IMR-90 (cell line): ENCODE results near the gene TOMM40. TPM values are rescaled to one million over a fixed set of nuclear protein-coding genes. Genes with fewer than 3 reads are reported as not detected.

Experiments
- ATAC-seq: fragments of 200-7000 bp; cut with Tn5 transposase; 2 replicates; pipeline ENCODE4 v1.9.1; 2020; ENCODE audit warnings: low read depth, mild to moderate bottlenecking, moderate library complexity
- BruUV-seq: library from RNA; stranded (reverse); fragments of 400-500 nt; replicated peaks from 2 replicates; lab custom pipeline; 2021; lab: Mats Ljungman, UMichigan
- CTCF ChIA-PET: fragments of 300-600 bp; formaldehyde crosslinking; extraction: SDS; loops from one replicate; lab custom pipeline; 2021; ENCODE audit warnings: antibody characterized with exemption; lab: Yijun Ruan, JAX
- POLR2A ChIA-PET: fragments of 300-600 bp; sonication (Branson Sonifier 250); formaldehyde crosslinking; loops from one replicate; lab custom pipeline; 2022; ENCODE audit warnings: antibody characterized with exemption; ENCODE audit not compliant: unreplicated experiment; lab: Charles Lee
- DNase-seq: peaks from one replicate; pipeline ENCODE4 v3.0.0; 2013
- H2AFZ ChIP-seq: replicated peaks from 2 replicates; pipeline ENCODE3; 2013; ENCODE audit warnings: low read length, mild to moderate bottlenecking; ENCODE audit not compliant: poor library complexity
- H2AK5ac ChIP-seq: 2 replicates; pipeline ENCODE4 v1.6.1; 2013; ENCODE audit warnings: low read depth, low read length, inconsistent platforms
- H2AK9ac ChIP-seq: replicated peaks from 2 replicates; pipeline ENCODE3; 2013; ENCODE audit warnings: mild to moderate bottlenecking, low read depth, low read length, moderate library complexity; ENCODE audit not compliant: poor library complexity
- H2BK120ac ChIP-seq: 2 replicates; pipeline ENCODE4 v1.6.1; 2013; ENCODE audit warnings: low read depth, low read length, inconsistent platforms
- H2BK15ac ChIP-seq: 3 replicates; pipeline ENCODE4 v1.6.1; 2013; ENCODE audit warnings: low read depth, low read length, inconsistent platforms
- H2BK20ac ChIP-seq: 2 replicates; pipeline ENCODE4 v1.6.1; 2013; ENCODE audit warnings: low read depth, mild to moderate bottlenecking, inconsistent platforms, low read length, moderate library complexity
- H2BK5ac ChIP-seq: 2 replicates; pipeline ENCODE4 v1.6.1; 2013; ENCODE audit warnings: mild to moderate bottlenecking, low read depth, low read length, inconsistent platforms; ENCODE audit not compliant: poor library complexity, severe bottlenecking
- H3K14ac ChIP-seq: replicated peaks from 2 replicates; pipeline ENCODE4 v1.6.1; 2013; ENCODE audit warnings: low read depth, low read length, inconsistent platforms
- H3K18ac ChIP-seq: 2 replicates; pipeline ENCODE4 v1.6.1; 2013; ENCODE audit warnings: low read depth, low read length, control low read depth
- H3K23ac ChIP-seq: 2 replicates; pipeline ENCODE4 v1.6.1; 2013; ENCODE audit warnings: low read depth, low read length, inconsistent platforms
- H3K27ac ChIP-seq: 2 replicates; pipeline ENCODE4 v1.5.1; 2013; ENCODE audit warnings: mild to moderate bottlenecking, control low read depth, low read length; ENCODE audit not compliant: insufficient read depth
- H3K27me3 ChIP-seq: 2 replicates; pipeline ENCODE4 v1.6.1; 2013; ENCODE audit warnings: low read length; ENCODE audit not compliant: control insufficient read depth, insufficient read depth
- H3K36me3 ChIP-seq: 2 replicates; pipeline ENCODE4 v1.6.1; 2013; ENCODE audit warnings: low read length, mixed read lengths; ENCODE audit not compliant: control insufficient read depth, insufficient read depth
- H3K4ac ChIP-seq: 2 replicates; pipeline ENCODE4 v1.6.1; 2013; ENCODE audit warnings: low read depth, low read length, inconsistent platforms
- H3K4me1 ChIP-seq: 2 replicates; pipeline ENCODE4 v1.6.1; 2013; ENCODE audit warnings: low read length, mixed read lengths; ENCODE audit not compliant: control insufficient read depth, insufficient read depth
- H3K4me2 ChIP-seq: 2 replicates; pipeline ENCODE4 v1.6.1; 2013; ENCODE audit warnings: low read depth, mild to moderate bottlenecking, control low read depth, low read length, moderate library complexity
- H3K4me3 ChIP-seq: 2 replicates; pipeline ENCODE4 v1.5.1; 2013; ENCODE audit warnings: low read depth, mild to moderate bottlenecking, control low read depth, low read length, moderate library complexity; ENCODE audit not compliant: insufficient read depth
- H3K56ac ChIP-seq: 2 replicates; pipeline ENCODE4 v1.6.1; 2013; ENCODE audit warnings: low read length, inconsistent platforms; ENCODE audit not compliant: insufficient read depth; ENCODE audit errors: extremely low read depth
- H3K79me1 ChIP-seq, 2 experiments: 2 replicates each; pipeline ENCODE4 v1.6.1; 2013; ENCODE audit warnings: low read length in 2 of 2, inconsistent platforms in 1 of 2, low read depth in 1 of 2
- H3K9ac ChIP-seq: 2 replicates; pipeline ENCODE4 v1.6.1; 2013; ENCODE audit warnings: low read depth, low read length, control low read depth
- H3K9me1 ChIP-seq: 2 replicates; pipeline ENCODE4 v1.6.1; 2013; ENCODE audit warnings: low read length, inconsistent platforms; ENCODE audit not compliant: insufficient read depth
- H3K9me3 ChIP-seq: 2 replicates; pipeline ENCODE4 v1.6.1; 2013; ENCODE audit warnings: low read length; ENCODE audit not compliant: control insufficient read depth, insufficient read depth
- H4K20me1 ChIP-seq: 2 replicates; pipeline ENCODE4 v1.6.1; 2013; ENCODE audit warnings: low read length, inconsistent platforms; ENCODE audit not compliant: insufficient read depth
- H4K5ac ChIP-seq: 2 replicates; pipeline ENCODE4 v1.6.1; 2013; ENCODE audit warnings: mild to moderate bottlenecking, low read depth, low read length, control low read depth
- H4K8ac ChIP-seq, 2 experiments: 2 replicates each; pipeline ENCODE4 v1.6.1; 2013; ENCODE audit warnings: low read depth in 2 of 2, low read length in 2 of 2, control low read depth in 1 of 2, inconsistent platforms in 1 of 2
- H4K91ac ChIP-seq: 2 replicates; pipeline ENCODE4 v1.6.1; 2013; ENCODE audit warnings: low read depth, low read length, inconsistent platforms; ENCODE audit not compliant: insufficient read depth
- BHLHE40 ChIP-seq: fragments of 150-350 bp; IDR thresholded peaks from 2 replicates; pipeline ENCODE4 v1.6.1; 2016; ENCODE audit warnings: mild to moderate bottlenecking, low read depth, low read length
- CEBPB ChIP-seq: IDR thresholded peaks from 2 replicates; pipeline ENCODE4 v1.6.1; 2012; ENCODE audit warnings: low read depth, low read length, improper control_type of control experiment
- CHD1 ChIP-seq: IDR thresholded peaks from 2 replicates; pipeline ENCODE4 v1.6.1; 2012; ENCODE audit warnings: low read depth, low read length, improper control_type of control experiment
- CTCF ChIP-seq: conservative IDR thresholded peaks from 2 replicates; pipeline ENCODE4 v1.5.1; 2012; ENCODE audit warnings: mild to moderate bottlenecking, low read depth, low read length, improper control_type of control experiment
- FOS ChIP-seq: fragments of 150-350 bp; IDR thresholded peaks from 2 replicates; pipeline ENCODE4 v1.6.1; 2016; ENCODE audit warnings: low read depth, low read length
- MAZ ChIP-seq: IDR thresholded peaks from 2 replicates; pipeline ENCODE4 v1.6.1; 2012; ENCODE audit warnings: low read depth, mild to moderate bottlenecking, low read length, improper control_type of control experiment, moderate library complexity, borderline replicate concordance
- POLR2A ChIP-seq: IDR thresholded peaks from 2 replicates; pipeline ENCODE4 v1.6.1; 2012; ENCODE audit warnings: mild to moderate bottlenecking, low read depth, low read length
- RAD21 ChIP-seq: IDR thresholded peaks from 2 replicates; pipeline ENCODE4 v1.6.1; 2012; ENCODE audit warnings: low read length, improper control_type of control experiment
- RFX5 ChIP-seq: IDR thresholded peaks from 2 replicates; pipeline ENCODE4 v1.8.0; 2012; ENCODE audit warnings: low read depth, mild to moderate bottlenecking, low read length, moderate library complexity
- SMC3 ChIP-seq: fragments of 150-350 bp; IDR thresholded peaks from 2 replicates; pipeline ENCODE4 v1.6.1; 2016; ENCODE audit warnings: low read depth, mild to moderate bottlenecking, antibody characterized with exemption, low read length, moderate library complexity
- USF2 ChIP-seq: fragments of 150-350 bp; IDR thresholded peaks from 2 replicates; pipeline ENCODE4 v1.6.1; 2017; ENCODE audit warnings: mild to moderate bottlenecking, antibody characterized with exemption, low read length, low read depth
- WGBS, 2 experiments: methylation state at CpG; one replicate each; pipeline versions ENCODE4 v1.1.5 to v1.1.7; 2013; ENCODE audit warnings: missing lambda C conversion rate in 2 of 2; ENCODE audit not compliant: insufficient read length in 1 of 2; ENCODE audit errors: extremely low coverage in 2 of 2; 5-methylcytosine and 5-hydroxymethylcytosine counted together
- dilution Hi-C: fragments of 300-500 bp; cut with HindIII; formaldehyde crosslinking; loops from one replicate; pipeline ENCODE4 v1.14.3; 2018; ENCODE audit warnings: low sequenced_read_pairs; ENCODE audit not compliant: unreplicated experiment
- in situ Hi-C: fragments of 300-500 bp; cut with MboI; formaldehyde crosslinking; loops from 3 replicates; pipeline ENCODE4 v1.14.3; 2019; ENCODE audit warnings: low sequenced_read_pairs, inconsistent platforms, mixed read lengths
- intact Hi-C: fragments of 100-400 bp; cut with micrococcal nuclease; formaldehyde crosslinking; loops from 2 replicates; pipeline ENCODE4 v1.10.0; 2022
- polyA plus RNA-seq, 3 experiments: library from polyadenylated mRNA; depleted of rRNA; stranded (reverse); fragments of >200 nt; gene quantifications; 2 replicates each; pipeline ENCODE4 v1.2.3, GENCODE V29; 2012; ENCODE audit warnings: low replicate concordance in 1 of 3
- total RNA-seq: library from RNA; depleted of rRNA; stranded (reverse); fragments of >200 nt; gene quantifications from 2 replicates; pipeline ENCODE4 v1.2.3, GENCODE V29; 2012

TOMM40 gene
- total and polyA plus RNA-seq, 2 of the 4 experiments (the other 2 are of a cell fraction) = 54.8 to 62.6 TPM

GRCh38 chr19:44887648-44888047 lies 3.4 kb upstream of the TOMM40 start:
- in situ Hi-C loops (no loop called here), dilution Hi-C loops (no loop called here), intact Hi-C loops (no loop called here)
- Histone ChIP-seq H3K56ac (no peak overlapping the region), H3K9me1 (peaks cover 10% of the 10 kb centered on the region), H3K18ac (no peak overlapping the region), H4K20me1 (peaks cover 10% of the 10 kb centered on the region; the same call in 1 of the 2 replicates), H3K36me3 (peaks cover 32% of the 10 kb centered on the region), H3K27ac (no peak overlapping the region), H4K8ac (no peak overlapping the region), H3K4me2 (no peak overlapping the region), H2BK20ac (no peak overlapping the region), H3K4ac (no peak overlapping the region), H4K91ac (no peak overlapping the region), H3K14ac (no peak overlapping the region), H3K23ac (no peak overlapping the region), H2AK5ac (no peak overlapping the region), H3K4me3 (no peak overlapping the region), H3K27me3 (no peaks in the 10 kb centered on the region), H2AK9ac (no peak overlapping the region), H3K79me1 (peaks cover 13 to 32% of the 10 kb centered on the region in 2 experiments), H2AFZ (no peak overlapping the region), H4K5ac (no peak overlapping the region), H2BK120ac (no peak overlapping the region), H2BK15ac (no peak overlapping the region), H3K9ac (no peak overlapping the region), H3K9me3 (no peaks in the 10 kb centered on the region), H2BK5ac (no peak overlapping the region), H3K4me1 (peaks cover 6% of the 10 kb centered on the region)
- WGBS, 2 experiments = 83% methylated on average over 3 of the region's 4 CpGs; no CpG with 5 or more reads in 1 of the 2 experiments
- no peak for DNase-seq
- TF ChIP-seq POLR2A = no peak
- TF ChIP-seq MAZ = no peak
- TF ChIP-seq USF2 = no peak
- no peak for TF ChIP-seq CEBPB
- TF ChIP-seq SMC3 = no peak
- TF ChIP-seq FOS = no peak
- no peak for TF ChIP-seq RFX5
- no peak for TF ChIP-seq CTCF
- TF ChIP-seq RAD21 = no peak
- no peak for TF ChIP-seq CHD1
- TF ChIP-seq BHLHE40 = no peak
- ChIA-PET CTCF (no interaction called here), POLR2A (no interaction called here)
- ATAC-seq = no peak
- no TSS peak for BruUV-seq
